HG03064 (cell line): ENCODE measurements around the gene LRP1B.
"Not testable (repeated sequence)": the region's sequence is repeated elsewhere in the genome, so short reads cannot be mapped to it uniquely, and the experiment has no call there.

Source experiments
- ATAC-seq: cut with Tn5 transposase; IDR thresholded peaks from one replicate; pipeline ENCODE4 v1.9.1; 2021; ENCODE audit warnings: low read depth; ENCODE audit not compliant: unreplicated experiment

Gene LRP1B

GRCh38 chr2:142112757-142113221 is 18.0 kb downstream of the LRP1B start:
- no peak for ATAC-seq

DNA sequence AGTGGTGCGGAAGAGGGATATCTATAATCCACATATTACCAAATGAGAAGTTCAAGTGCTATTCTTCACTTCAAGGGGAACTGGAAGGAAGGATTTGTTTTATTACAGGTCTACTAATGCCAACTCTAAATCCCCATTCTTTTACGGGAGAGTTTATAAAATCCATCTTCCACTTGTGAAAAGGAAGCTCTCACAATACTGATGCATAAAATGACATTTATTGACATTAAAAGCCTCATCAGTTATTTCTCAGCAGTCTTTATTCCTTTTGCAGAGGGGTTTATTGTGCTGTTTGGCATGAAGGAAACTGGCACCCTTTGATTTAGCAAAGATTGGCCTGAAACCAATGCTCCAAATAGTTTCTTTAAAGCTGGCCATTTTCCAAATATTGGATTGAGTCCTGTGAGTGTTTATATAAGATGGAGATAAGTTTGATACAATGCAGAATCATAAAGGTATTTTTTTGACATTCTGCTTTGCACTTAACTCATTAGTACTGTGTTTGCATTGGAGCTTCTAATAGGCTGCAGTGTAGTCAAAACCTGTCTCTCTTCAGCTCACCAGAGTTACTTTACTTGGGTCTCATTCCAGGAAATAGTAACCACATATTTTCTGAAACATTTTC is 26.6 kb downstream of the LRP1B start:
- ATAC-seq, result no peak

GRCh38 chr2:142100970-142101369 is 29.8 kb downstream of the LRP1B start:
- no peak for ATAC-seq

GRCh38 chr2:142100139-142100873 is 30.5 kb downstream of the LRP1B start:
- no peak for ATAC-seq

- ATAC-seq, result no peak
These were observed 33.1 kb downstream of the LRP1B start for GRCh38 chr2:142097711-142098110.

- ATAC-seq, result no peak
These were observed 35.2 kb downstream of the LRP1B start for GRCh38 chr2:142095647-142096046.

DNA sequence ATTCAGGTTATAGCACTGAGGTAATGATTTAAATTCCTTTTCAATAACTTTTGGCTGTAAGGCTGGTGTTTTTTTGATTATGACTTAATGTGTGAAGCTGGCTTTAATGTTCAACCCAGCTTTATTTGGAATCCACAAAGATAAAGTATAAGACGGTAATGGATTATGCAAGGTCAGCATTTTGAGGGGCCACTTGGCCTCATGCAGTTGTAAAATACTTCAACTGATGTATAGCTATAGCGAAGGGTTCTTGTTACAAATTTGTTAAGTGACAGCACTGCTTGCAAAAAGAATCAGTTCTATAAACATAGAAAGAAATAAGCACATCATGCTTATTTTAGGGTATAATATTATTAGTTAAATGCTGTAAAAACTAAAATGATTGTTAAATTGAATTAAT is 36.6 kb downstream of the LRP1B start:
- no peak for ATAC-seq

GRCh38 chr2:142088058-142088568 is 42.7 kb downstream of the LRP1B start:
- ATAC-seq, result no peak

DNA sequence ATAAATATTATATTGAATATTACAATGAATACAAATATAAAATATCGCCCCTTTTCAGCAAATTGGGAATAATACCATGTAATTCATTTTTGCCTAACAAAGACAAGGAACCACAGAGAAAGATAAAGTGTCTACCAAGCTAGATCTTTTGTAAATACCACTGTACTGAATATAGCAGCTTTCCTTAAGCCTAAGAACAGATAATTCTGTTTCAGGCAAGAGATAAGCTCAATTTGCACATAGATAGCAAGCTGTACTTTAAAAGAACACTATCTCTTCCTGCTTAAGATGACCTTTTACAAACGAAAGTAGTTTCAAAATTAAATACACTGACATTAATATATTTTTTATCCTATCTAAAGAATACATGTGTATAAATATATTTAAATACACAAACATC is 43.2 kb downstream of the LRP1B start:
- not testable (repeated sequence) for ATAC-seq

- no peak for ATAC-seq
These were observed 48.4 kb downstream of the LRP1B start for GRCh38 chr2:142082368-142082767.

GRCh38 chr2:142076317-142076716 is 54.5 kb downstream of the LRP1B start:
- ATAC-seq, result no peak

GRCh38 chr2:142075826-142076225 is 55.0 kb downstream of the LRP1B start:
- no peak for ATAC-seq

DNA sequence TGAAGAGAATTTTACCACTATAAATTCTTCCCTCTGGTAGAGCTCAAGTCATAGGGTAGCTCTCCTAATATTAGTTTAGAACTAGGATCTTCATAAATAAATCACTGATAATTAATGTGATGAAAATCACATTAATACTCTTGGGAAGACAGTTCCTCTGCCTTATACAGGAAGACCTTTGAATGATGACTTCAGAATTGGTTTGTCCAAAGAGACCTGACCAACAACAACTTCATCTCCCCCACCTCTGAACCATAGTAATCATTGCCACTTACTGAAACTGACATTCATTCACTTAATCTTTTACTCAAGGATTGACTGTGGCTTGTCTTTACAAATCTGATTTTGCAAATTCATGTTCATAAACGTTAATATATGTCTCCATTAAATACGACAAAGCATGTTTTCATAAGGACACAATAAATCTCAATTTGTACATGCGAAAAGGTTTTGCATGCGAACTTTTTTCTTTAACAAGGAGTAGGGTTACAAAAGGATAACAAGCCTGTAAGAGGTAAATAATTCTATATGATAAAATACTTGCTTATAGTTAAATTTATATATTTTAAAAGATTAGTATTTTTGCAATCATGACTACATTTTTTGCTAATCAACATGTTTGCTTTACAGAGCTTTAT is 61.4 kb downstream of the LRP1B start:
- no peak for ATAC-seq

DNA sequence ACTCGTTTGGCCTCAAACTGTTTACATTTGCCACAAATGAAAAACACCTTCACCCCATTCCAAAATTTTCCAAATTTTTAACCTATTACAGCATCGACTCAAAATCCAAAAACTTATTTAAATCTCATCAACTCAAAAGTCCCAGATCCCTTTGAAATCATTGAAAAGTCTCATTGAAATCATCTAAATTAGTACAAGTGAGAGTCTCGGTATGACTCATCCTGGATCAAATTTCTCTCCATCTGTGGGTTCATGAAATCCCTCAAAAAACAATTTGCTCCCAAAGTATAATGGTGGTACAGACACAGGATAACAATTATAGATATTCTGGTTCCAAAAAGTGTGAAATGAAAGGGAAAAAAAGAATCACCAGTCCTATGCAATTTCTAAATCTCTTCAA is 65.1 kb downstream of the LRP1B start:
- no peak for ATAC-seq

GRCh38 chr2:142065156-142065555 is 65.7 kb downstream of the LRP1B start:
- ATAC-seq, result no peak

DNA sequence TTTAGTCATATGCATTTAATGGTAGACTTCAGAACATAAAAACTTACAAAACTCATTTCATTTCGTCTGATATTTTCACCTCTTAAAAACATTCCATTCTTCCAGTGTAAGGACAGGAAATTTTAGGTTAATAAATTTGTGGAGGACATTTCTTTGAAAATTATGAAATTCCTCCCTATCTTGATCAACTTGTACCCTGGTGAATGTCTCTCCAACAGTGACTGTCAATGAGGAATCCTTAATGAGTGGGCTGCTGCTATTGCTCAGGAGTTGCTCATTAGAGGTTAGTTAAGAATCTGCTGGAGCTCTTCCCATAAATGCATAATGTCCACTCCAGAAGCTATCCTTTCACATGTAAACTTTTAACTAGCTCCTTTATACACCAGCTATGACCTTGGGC is 69.1 kb downstream of the LRP1B start:
- ATAC-seq, result no peak

GRCh38 chr2:142058149-142058548 is 72.7 kb downstream of the LRP1B start:
- ATAC-seq, result no peak

DNA sequence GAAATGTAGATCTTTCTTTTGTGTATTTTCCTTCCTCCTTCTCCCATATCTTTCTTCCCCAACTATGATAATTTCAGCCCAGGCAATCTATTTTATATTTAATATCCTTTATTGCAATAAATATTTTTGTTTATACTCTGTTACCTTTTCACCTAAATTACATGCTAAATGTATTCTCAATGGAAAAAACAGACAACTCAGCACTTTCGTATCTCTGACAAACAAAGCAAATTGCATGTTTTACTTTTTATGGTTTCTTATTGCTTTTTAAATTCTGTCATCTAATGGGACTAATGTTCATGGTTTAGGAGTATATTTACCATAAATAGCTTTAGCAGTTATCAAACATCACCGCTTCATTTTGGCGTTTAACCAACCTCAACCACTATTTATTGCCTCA is 74.0 kb downstream of the LRP1B start:
- ATAC-seq, result no peak

DNA sequence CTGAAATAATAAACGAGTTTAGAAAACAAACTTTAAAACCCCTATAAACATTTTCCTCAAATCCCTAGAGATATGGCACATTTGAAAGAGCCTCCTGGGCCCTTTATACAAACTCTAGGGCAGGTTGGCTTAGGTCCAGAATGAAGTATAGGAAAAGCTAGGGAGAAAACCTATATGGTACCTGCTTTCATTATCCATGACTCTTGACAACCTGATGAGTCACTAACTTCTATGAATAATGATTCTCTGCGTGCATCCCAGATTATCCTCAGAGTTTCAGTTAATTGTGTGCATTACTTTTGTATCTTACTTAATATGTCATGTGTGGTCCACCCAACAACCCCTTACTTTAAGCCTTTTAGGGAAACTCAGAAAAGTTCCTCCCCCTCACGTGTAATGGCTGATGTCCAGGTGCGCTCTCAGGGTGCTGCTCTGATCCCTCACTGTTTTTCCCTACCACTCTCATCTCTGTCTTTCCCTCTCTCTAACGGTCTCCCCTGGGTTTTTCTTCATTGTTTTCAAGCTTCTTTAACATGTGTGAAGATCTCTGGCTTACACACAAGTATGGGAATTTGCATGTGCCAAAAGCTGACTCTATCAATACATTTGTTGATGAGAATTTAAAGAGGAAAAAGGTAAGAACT is 78.5 kb downstream of the LRP1B start:
- ATAC-seq, result no peak

GRCh38 chr2:142048581-142048980 is 82.2 kb downstream of the LRP1B start:
- ATAC-seq, result no peak

DNA sequence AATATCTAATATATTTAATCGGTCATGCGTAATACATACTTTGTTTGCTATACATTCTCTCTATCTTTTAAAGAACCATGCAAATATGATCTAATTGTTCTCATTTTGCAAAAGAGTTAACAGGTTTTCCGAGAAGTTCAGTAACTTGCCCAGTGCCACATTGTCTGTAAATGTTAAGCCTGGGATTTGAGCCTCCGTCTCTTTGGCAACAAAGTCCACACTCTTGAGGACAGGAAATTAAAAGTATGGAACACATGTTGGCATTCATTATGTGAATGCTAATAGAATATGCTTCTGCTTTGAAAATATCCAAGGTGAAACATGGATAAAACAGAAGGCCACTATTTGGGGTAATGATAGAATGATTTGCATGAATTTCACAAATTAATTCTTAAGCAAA is 85.2 kb downstream of the LRP1B start:
- ATAC-seq, result no peak
